Smooth muscle cell (in vitro differentiated cells): ENCODE measurements around the gene NRTN. TPM values are rescaled to one million over a fixed set of nuclear protein-coding genes. Genes with fewer than 3 reads are reported as not detected.
A peak's percentile ranks its signal among the peaks of the same experiment; 100 is the strongest.

Source experiments
- DNase-seq: peaks from one replicate; lab custom pipeline; 2025; ENCODE audit not compliant: unreplicated experiment; lab: John Stamatoyannopoulos, UW
- H2AFZ ChIP-seq: fragments of 200-600 bp; sonication (generic); 2 replicates; pipeline ENCODE4 v1.6.0; 2016; ENCODE audit warnings: antibody characterized with exemption, low read depth, mild to moderate bottlenecking
- H3F3A ChIP-seq: fragments of 200-600 bp; sonication (generic); 2 replicates; pipeline ENCODE4 v1.6.0; 2017; ENCODE audit warnings: antibody characterized with exemption, low read depth
- H3K27ac ChIP-seq: fragments of 200-600 bp; sonication (generic); 2 replicates; pipeline ENCODE4 v1.5.1; 2016; ENCODE audit warnings: low read depth, mild to moderate bottlenecking
- H3K27me3 ChIP-seq: fragments of 200-600 bp; sonication (generic); 2 replicates; pipeline ENCODE4 v1.6.1; 2016; ENCODE audit warnings: low read depth, mild to moderate bottlenecking
- H3K36me3 ChIP-seq: fragments of 200-600 bp; sonication (generic); 2 replicates; pipeline ENCODE4 v1.5.1; 2016; ENCODE audit warnings: low read depth
- H3K4me1 ChIP-seq: fragments of 200-600 bp; sonication (generic); 2 replicates; pipeline ENCODE4 v1.5.1; 2016; ENCODE audit warnings: low read depth
- H3K4me2 ChIP-seq: fragments of 200-600 bp; sonication (generic); 2 replicates; pipeline ENCODE4 v1.6.0; 2016; ENCODE audit warnings: mild to moderate bottlenecking
- H3K4me3 ChIP-seq: fragments of 200-600 bp; sonication (generic); 2 replicates; pipeline ENCODE4 v1.5.1; 2016; ENCODE audit warnings: mild to moderate bottlenecking
- H3K79me2 ChIP-seq: fragments of 200-600 bp; sonication (generic); 2 replicates; pipeline ENCODE4 v1.6.0; 2016; ENCODE audit warnings: low read depth, mild to moderate bottlenecking
- H3K9ac ChIP-seq: fragments of 200-600 bp; sonication (generic); 2 replicates; pipeline ENCODE4 v1.6.0; 2016; ENCODE audit warnings: low read depth
- H3K9me3 ChIP-seq: fragments of 200-600 bp; sonication (generic); replicated peaks from 2 replicates; pipeline ENCODE4 v1.5.1; 2016; ENCODE audit warnings: low read depth
- H4K20me1 ChIP-seq: fragments of 200-600 bp; sonication (generic); 2 replicates; pipeline ENCODE4 v1.6.0; 2016; ENCODE audit warnings: low read depth
- WGBS: methylation state at CpG from one replicate; pipeline ENCODE4 v1.1.7; 2016; ENCODE audit warnings: low lambda C conversion rate; 5-methylcytosine and 5-hydroxymethylcytosine counted together
- polyA plus RNA-seq: library from polyadenylated mRNA; unstranded; fragments of >200 nt; fragmentation: Nextera tagmentation; extraction: Ambion mirVana; gene quantifications from 2 replicates; pipeline ENCODE4 v1.2.1, GENCODE V29; 2016
- total RNA-seq: library from RNA; depleted of rRNA; stranded (reverse); fragments of >200 nt; gene quantifications from 2 replicates; pipeline ENCODE4 v1.2.3, GENCODE V29; 2014
- TF ChIP-seq, protein P1 (sequence below): fragments of 200-600 bp; sonication (generic); IDR thresholded peaks from 2 replicates; pipeline ENCODE4 v1.5.1; 2017; ENCODE audit warnings: borderline replicate concordance, mild to moderate bottlenecking, antibody characterized with exemption; ENCODE audit not compliant: insufficient read depth, poor library complexity, severe bottlenecking

NRTN gene
- total and polyA plus RNA-seq, 2 experiments from 2014 or later = 2.2 to 5.4 TPM

DNA sequence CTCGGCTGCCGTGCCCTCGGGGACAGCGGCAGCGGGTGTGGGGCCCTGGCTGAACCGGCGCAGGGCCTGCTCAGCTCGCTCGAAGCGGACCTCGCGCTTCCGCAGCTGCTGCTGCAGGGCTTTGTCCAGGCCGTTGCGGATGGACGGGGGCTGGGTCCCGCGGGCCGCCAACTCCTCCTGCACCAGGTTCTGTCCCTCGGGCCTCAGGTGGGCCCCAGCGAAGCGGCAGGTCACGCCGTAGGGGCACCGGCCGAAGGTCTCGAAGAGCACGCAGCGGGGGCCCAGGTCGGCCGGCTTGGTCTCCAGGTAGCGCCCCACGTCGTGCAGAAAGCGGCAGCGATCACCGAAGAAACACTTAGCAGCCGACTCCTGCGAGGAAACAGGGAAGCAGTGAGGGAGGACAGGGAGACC, 15.5 kb upstream of the NRTN start:
- no peaks in the 10 kb centered on the region for H3F3A ChIP-seq
- H3K27ac ChIP-seq = no peak overlapping the region
- H3K4me3 ChIP-seq = no peak overlapping the region
- no peaks in the 10 kb centered on the region for H3K4me1 ChIP-seq
- TF ChIP-seq, protein P1, sequence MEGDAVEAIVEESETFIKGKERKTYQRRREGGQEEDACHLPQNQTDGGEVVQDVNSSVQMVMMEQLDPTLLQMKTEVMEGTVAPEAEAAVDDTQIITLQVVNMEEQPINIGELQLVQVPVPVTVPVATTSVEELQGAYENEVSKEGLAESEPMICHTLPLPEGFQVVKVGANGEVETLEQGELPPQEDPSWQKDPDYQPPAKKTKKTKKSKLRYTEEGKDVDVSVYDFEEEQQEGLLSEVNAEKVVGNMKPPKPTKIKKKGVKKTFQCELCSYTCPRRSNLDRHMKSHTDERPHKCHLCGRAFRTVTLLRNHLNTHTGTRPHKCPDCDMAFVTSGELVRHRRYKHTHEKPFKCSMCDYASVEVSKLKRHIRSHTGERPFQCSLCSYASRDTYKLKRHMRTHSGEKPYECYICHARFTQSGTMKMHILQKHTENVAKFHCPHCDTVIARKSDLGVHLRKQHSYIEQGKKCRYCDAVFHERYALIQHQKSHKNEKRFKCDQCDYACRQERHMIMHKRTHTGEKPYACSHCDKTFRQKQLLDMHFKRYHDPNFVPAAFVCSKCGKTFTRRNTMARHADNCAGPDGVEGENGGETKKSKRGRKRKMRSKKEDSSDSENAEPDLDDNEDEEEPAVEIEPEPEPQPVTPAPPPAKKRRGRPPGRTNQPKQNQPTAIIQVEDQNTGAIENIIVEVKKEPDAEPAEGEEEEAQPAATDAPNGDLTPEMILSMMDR = no peak
- H3K79me2 ChIP-seq = peaks cover 8% of the 10 kb centered on the region
- no peak overlapping the region for H2AFZ ChIP-seq
- peaks cover 5% of the 10 kb centered on the region for H4K20me1 ChIP-seq
- no peak overlapping the region for H3K9ac ChIP-seq
- WGBS = 98% methylated on average over 37 of the region's 39 CpGs
- no peak overlapping the region for H3K4me2 ChIP-seq
- H3K36me3 ChIP-seq = peaks cover 6% of the 10 kb centered on the region
- no peak for DNase-seq
- H3K27me3 ChIP-seq = no peaks in the 10 kb centered on the region
- no peaks in the 10 kb centered on the region for H3K9me3 ChIP-seq

DNA sequence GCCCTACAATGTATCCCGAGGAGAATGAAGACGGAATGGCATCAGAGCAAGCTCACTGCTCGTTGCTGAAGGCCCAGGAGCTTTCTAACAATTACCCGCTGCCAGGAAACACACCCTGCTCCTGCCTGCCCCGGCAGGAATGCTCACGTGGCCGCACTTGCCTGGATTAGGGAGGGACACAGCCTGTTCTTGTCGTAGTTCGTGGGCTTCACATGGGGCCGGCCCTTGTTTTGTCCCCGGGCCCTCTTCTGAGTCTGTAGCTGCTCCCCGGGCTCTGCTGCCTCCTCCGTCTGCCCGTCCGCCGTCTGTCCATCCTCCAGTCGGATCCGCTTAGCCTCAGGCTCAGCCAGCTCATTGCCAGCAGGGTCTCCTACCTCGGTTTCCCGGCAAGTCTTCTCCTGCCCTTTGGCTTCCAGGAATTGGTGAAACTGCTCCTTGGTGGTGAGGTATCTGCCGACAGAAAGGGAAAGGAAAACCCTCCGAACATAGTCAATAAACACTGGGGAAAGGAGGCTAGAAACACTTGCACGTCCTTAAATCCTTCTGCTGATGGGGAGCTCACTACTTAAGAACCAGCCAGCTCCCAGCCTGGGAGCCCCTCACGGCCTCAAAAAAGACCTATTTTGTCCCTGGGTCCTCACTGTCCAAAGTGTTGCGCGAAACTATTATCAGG, 14.8 kb upstream of the NRTN start:
- Histone ChIP-seq H3K27ac (no peak overlapping the region), H2AFZ (no peak overlapping the region), H3K4me3 (peak overlapping the region; percentile 92), H3F3A (no peaks in the 10 kb centered on the region), H3K9ac (no peak overlapping the region), H3K79me2 (peaks cover 8% of the 10 kb centered on the region), H3K9me3 (no peaks in the 10 kb centered on the region), H3K27me3 (no peaks in the 10 kb centered on the region), H3K36me3 (peaks cover 6% of the 10 kb centered on the region), H3K4me1 (no peaks in the 10 kb centered on the region), H4K20me1 (peaks cover 5% of the 10 kb centered on the region), H3K4me2 (peak overlapping the region; percentile 99)
- TF ChIP-seq, protein P1 = no peak
- no peak for DNase-seq
- WGBS = 83% methylated on average over 26 of the region's 26 CpGs

DNA sequence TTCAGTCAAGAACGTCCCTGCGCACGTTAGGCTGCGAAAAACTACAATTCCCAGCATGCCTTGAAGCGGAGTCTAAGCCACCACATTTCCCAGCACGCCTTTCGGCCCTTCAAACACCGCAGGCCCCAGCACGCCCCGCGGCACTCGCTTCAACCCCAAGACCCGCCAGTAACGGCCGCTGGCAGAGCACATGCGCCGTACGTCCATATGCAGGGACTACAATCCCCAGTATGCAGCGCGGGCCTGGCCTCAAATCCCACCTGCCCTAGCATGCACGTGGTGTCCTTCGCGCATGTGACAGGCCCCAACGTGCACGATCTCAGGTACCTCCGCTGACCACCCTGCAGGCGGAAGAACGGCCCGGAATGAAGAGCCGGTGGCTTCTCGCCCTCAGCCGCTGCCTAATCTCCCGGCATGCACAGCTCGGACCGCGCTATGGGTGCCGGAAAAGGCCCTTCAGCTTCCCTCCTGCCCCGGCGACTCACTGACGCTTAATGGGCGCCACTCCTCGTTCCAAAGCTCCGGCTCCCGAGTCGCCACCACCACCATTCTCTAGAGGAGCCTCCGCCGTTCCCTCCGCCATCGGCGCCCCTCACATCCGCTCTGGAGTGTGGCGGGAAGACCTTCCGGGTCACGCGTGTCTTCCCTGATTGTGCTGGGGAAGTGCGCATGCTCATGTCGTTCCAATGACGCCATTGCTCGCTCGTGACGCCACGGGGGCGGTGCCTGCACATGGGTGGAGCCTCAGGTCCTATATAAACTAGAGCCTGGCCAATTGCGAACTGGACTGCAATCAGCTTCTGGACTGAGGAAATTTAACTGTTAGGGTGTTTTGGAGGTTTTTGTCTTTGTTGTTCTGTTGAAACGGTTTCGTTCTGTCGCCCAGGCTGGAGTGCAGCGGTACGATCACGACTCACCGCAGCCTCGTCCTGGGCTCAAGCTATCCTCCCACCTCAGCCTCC, 14.0 kb upstream of the NRTN start, which contains the start of gene DUS3L:
TSS of gene DUS3L (minus strand) at position 605 of the 962 bp plus-strand sequence. CDS start at position 583, 22 bp downstream.
- no peaks in the 10 kb centered on the region for H3K9me3 ChIP-seq
- peak within 1 kb of the TSS; percentile 99 for H2AFZ ChIP-seq
- H3K9ac ChIP-seq = peak within 1 kb of the TSS; percentile 93
- H3F3A ChIP-seq = no peaks in the 10 kb centered on the region
- peak within 1 kb of the TSS; percentile 96 for H3K27ac ChIP-seq
- H3K36me3 ChIP-seq = peaks cover 6% of the 10 kb centered on the region
- H3K4me3 ChIP-seq = peak within 1 kb of the TSS; percentile 92
- TF ChIP-seq, protein P1 = no peak
- H3K27me3 ChIP-seq = no peaks in the 10 kb centered on the region
- H3K4me2 ChIP-seq = peak within 1 kb of the TSS; percentile 99
- DNase-seq = peak; percentile 84
- peaks cover 8% of the 10 kb centered on the region for H3K79me2 ChIP-seq
- 12% methylated on average over 72 of the region's 72 CpGs for WGBS
- H3K4me1 ChIP-seq = no peaks in the 10 kb centered on the region
- H4K20me1 ChIP-seq = peaks cover 5% of the 10 kb centered on the region
